Activated CD8-positive, alpha-beta T cell treated with anti-CD3 and anti-CD28 coated beads for 36 hours (primary cell): ENCODE results near the gene MDGA2. TPM values are rescaled to one million over a fixed set of nuclear protein-coding genes. Genes with fewer than 3 reads are reported as not detected.

Source experiments
- ATAC-seq: fragments of 200-7000 bp; cut with Tn5 transposase; one replicate; pipeline ENCODE4 v1.10.0; 2021; ENCODE audit warnings: mild to moderate bottlenecking, moderate library complexity
- CTCF ChIA-PET: fragments of 350-600 bp; sonication (Branson Sonifier 250); formaldehyde crosslinking; loops from one replicate; lab custom pipeline; 2021; ENCODE audit warnings: antibody characterized with exemption; lab: Charles Lee
- POLR2A ChIA-PET: fragments of 350-600 bp; sonication (Branson Sonifier 250); formaldehyde crosslinking; loops from one replicate; lab custom pipeline; 2021; ENCODE audit warnings: antibody characterized with exemption; lab: Charles Lee
- DNase-seq: peaks from one replicate; pipeline ENCODE4 v3.0.0-alpha.2; 2020
- H3K27ac Mint-ChIP-seq: one replicate; pipeline ENCODE4 v1.8.0; 2021; ENCODE audit warnings: mild to moderate bottlenecking, mixed read lengths
- H3K27me3 Mint-ChIP-seq: one replicate; pipeline ENCODE4 v1.8.0; 2021; ENCODE audit warnings: mixed read lengths
- H3K36me3 Mint-ChIP-seq: one replicate; pipeline ENCODE4 v1.8.0; 2021; ENCODE audit warnings: low read depth, mixed read lengths
- H3K4me1 Mint-ChIP-seq: one replicate; pipeline ENCODE4 v1.8.0; 2021; ENCODE audit warnings: low read depth, mixed read lengths
- H3K4me3 Mint-ChIP-seq: one replicate; pipeline ENCODE4 v1.8.0; 2021; ENCODE audit warnings: mild to moderate bottlenecking, moderate library complexity, mixed read lengths
- H3K9me3 Mint-ChIP-seq: one replicate; pipeline ENCODE4 v1.8.0; 2021; ENCODE audit warnings: mixed read lengths
- intact Hi-C: fragments of 100-400 bp; cut with micrococcal nuclease; formaldehyde crosslinking; loops from one replicate; pipeline ENCODE4 v1.10.0; 2022
- total RNA-seq, 2 experiments: library from RNA; stranded (reverse); gene quantifications; one replicate each; pipeline ENCODE4 v1.2.3, GENCODE V29; 2021
- TF ChIP-seq, protein P1 (sequence below): fragments of 200-600 bp; IDR thresholded peaks from one replicate; pipeline ENCODE4 v1.8.0; 2022; ENCODE audit warnings: antibody characterized with exemption, mild to moderate bottlenecking

The MDGA2 gene
- total RNA-seq, 2 experiments from 2014 or later, result not detected

DNA sequence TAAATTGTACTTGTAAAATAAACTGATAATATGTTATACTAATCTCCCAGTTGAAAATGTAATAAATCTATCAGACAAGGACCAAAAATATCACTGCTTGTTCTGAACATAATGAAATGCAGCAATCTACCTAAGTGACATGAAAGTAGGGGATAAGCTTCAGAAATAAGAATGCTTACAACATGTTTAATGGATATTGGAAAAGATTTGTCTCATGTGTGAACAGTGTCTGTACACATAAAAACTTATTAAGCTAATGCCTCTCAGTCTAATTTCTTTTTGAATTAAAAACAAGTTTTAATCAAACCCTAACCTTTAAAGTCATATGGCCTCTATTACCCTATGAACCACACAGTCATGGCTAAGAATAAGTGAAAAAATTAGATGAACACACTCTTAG is 465.3 kb downstream of the MDGA2 start:
- H3K36me3 Mint-ChIP-seq, result no peaks in the 10 kb centered on the region
- TF ChIP-seq, protein P1, sequence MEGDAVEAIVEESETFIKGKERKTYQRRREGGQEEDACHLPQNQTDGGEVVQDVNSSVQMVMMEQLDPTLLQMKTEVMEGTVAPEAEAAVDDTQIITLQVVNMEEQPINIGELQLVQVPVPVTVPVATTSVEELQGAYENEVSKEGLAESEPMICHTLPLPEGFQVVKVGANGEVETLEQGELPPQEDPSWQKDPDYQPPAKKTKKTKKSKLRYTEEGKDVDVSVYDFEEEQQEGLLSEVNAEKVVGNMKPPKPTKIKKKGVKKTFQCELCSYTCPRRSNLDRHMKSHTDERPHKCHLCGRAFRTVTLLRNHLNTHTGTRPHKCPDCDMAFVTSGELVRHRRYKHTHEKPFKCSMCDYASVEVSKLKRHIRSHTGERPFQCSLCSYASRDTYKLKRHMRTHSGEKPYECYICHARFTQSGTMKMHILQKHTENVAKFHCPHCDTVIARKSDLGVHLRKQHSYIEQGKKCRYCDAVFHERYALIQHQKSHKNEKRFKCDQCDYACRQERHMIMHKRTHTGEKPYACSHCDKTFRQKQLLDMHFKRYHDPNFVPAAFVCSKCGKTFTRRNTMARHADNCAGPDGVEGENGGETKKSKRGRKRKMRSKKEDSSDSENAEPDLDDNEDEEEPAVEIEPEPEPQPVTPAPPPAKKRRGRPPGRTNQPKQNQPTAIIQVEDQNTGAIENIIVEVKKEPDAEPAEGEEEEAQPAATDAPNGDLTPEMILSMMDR, result no peak
- H3K9me3 Mint-ChIP-seq, result no peaks in the 10 kb centered on the region
- no peak for ATAC-seq
- H3K27ac Mint-ChIP-seq, result no peak overlapping the region
- intact Hi-C loops, result no loop called here
- ChIA-PET POLR2A (no interaction called here), CTCF (no interaction called here)
- H3K4me1 Mint-ChIP-seq, result no peaks in the 10 kb centered on the region
- H3K27me3 Mint-ChIP-seq, result no peaks in the 10 kb centered on the region
- no peak overlapping the region for H3K4me3 Mint-ChIP-seq
- no peak for DNase-seq

- DNase-seq (no peak), ATAC-seq (no peak)
- no peak overlapping the region for H3K4me3 Mint-ChIP-seq
- TF ChIP-seq, protein P1, result no peak
- H3K36me3 Mint-ChIP-seq, result no peaks in the 10 kb centered on the region
- H3K27ac Mint-ChIP-seq, result no peak overlapping the region
- intact Hi-C loops, result no loop called here
- ChIA-PET CTCF (no interaction called here), POLR2A (interaction anchor here (0.6 kb wide), 1 partner anchor 134 kb away, joined by 3 read pairs; no protein-coding TSS in a partner anchor)
- H3K9me3 Mint-ChIP-seq, result no peaks in the 10 kb centered on the region
- no peaks in the 10 kb centered on the region for H3K27me3 Mint-ChIP-seq
- no peaks in the 10 kb centered on the region for H3K4me1 Mint-ChIP-seq
These were observed 467.0 kb downstream of the MDGA2 start for GRCh38 chr14:47208434-47208833.

DNA sequence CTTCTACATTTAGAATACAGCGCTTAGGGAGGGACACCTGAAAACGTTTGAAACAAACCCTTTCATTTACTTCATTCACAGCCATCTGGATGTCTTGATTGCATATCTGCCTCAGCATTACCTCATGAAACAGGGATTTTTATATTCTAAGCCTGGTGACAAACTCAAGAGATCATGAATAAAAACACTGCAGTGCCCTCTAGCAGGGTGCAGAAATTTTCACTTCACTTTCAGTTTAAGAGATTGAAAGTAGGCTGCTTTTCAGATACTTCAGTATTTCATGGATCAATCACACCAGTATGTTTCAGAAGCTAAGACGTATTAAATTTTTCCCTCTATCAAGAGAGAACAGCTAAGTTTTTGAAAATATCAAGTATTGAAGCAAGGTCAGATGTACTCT is 467.8 kb downstream of the MDGA2 start:
- TF ChIP-seq, protein P1, result no peak
- H3K27ac Mint-ChIP-seq, result no peak overlapping the region
- no peak for ATAC-seq
- no peak overlapping the region for H3K4me3 Mint-ChIP-seq
- DNase-seq, result no peak
- CTCF ChIA-PET, result interaction anchor here (1.0 kb wide), 1 partner anchor 17 kb away, joined by 3 read pairs; no protein-coding TSS in a partner anchor
- H3K9me3 Mint-ChIP-seq, result no peaks in the 10 kb centered on the region
- POLR2A ChIA-PET, result interaction anchor here (0.6 kb wide), 1 partner anchor 135 kb away, joined by 3 read pairs; no protein-coding TSS in a partner anchor
- no peaks in the 10 kb centered on the region for H3K4me1 Mint-ChIP-seq
- H3K36me3 Mint-ChIP-seq, result no peaks in the 10 kb centered on the region
- intact Hi-C loops, result no loop called here
- H3K27me3 Mint-ChIP-seq, result no peaks in the 10 kb centered on the region

- no peak overlapping the region for H3K27ac Mint-ChIP-seq
- ChIA-PET POLR2A (no interaction called here), CTCF (no interaction called here)
- no peak for ATAC-seq
- no peak for DNase-seq
- no peaks in the 10 kb centered on the region for H3K36me3 Mint-ChIP-seq
- peaks cover 2% of the 10 kb centered on the region for H3K9me3 Mint-ChIP-seq
- H3K4me1 Mint-ChIP-seq, result no peaks in the 10 kb centered on the region
- H3K27me3 Mint-ChIP-seq, result no peaks in the 10 kb centered on the region
- TF ChIP-seq, protein P1, result no peak
- intact Hi-C loops, result no loop called here
- H3K4me3 Mint-ChIP-seq, result no peak overlapping the region
These were observed 474.7 kb downstream of the MDGA2 start for GRCh38 chr14:47200740-47201139.

DNA sequence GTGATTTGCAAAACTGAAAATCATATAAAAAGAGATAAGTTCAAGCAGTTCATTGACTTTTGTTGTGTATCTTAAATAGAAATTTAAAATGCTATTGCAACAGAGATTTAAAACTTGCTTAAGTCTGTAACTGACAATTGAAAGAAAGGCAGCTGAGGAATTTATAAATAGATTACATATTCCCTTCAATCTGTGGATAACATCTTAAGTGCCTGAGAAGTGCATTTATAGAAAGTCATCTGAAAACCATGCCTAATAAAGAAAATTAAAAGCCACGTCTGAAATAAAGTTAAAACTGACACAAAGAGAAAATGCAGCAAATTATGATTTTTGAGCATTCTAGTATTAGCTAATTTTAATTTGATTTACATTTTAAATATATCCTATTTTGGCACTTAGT is 479.8 kb downstream of the MDGA2 start:
- no peak overlapping the region for H3K4me3 Mint-ChIP-seq
- POLR2A ChIA-PET, result no interaction called here
- DNase-seq (no peak), ATAC-seq (no peak)
- peaks cover 4% of the 10 kb centered on the region for H3K9me3 Mint-ChIP-seq
- no peaks in the 10 kb centered on the region for H3K4me1 Mint-ChIP-seq
- no peaks in the 10 kb centered on the region for H3K27me3 Mint-ChIP-seq
- intact Hi-C loops, result no loop called here
- CTCF ChIA-PET, result no interaction called here
- TF ChIP-seq, protein P1, result no peak
- H3K27ac Mint-ChIP-seq, result no peak overlapping the region
- H3K36me3 Mint-ChIP-seq, result no peaks in the 10 kb centered on the region
